Measurements from ENCODE around the gene KIF13A.
A peak's percentile ranks its signal among the peaks of the same experiment; 100 is the strongest.

Gene KIF13A

GRCh38 chr6:17886891-17887290 lies 100.5 kb downstream of the KIF13A start:
- H3K9me3 Mint-ChIP-seq = peaks cover 0 to 2% of the 10 kb centered on the region in 2 donors
- peaks cover 54% of the 10 kb centered on the region for H3K27me3 Mint-ChIP-seq
- DNase-seq (no peak), ATAC-seq (no peak)
- H3K4me3 Mint-ChIP-seq = no peak overlapping the region
- H3K4me1 Mint-ChIP-seq = peaks cover 27% of the 10 kb centered on the region
- no peak overlapping the region for H3K27ac Mint-ChIP-seq

DNA sequence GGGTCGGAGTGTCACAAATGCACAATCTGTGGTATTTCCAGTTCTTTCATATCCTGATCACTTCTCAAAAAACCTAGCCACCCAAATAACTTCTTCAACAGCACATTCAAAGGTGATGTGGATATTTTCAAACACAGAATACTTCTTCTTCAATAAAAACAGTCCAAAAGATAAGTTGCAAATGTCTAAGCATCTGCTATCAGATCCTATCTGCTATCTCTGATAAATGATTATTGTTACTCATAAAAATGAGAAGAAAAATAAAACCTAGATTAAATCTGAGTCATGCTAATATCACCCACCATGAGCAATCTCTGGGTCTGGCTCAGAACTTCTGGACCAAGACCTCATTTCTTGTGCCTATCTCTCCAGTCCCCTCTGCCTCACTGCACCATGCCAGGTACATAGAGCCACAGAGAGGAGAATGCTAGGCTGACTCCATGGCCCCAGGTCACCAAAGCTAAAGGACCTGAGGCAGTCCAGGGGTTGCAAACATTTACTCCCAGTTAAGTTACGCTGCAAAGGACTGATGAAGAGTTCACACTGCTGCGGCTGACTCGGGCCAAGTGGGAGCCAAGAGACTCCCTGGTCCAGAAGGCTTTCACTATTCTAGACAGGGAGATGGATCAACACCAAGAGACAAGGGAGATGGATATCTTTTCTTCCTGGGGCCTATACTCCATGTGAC lies 101.4 kb downstream of the KIF13A start:
- no peak overlapping the region for H3K4me3 Mint-ChIP-seq
- peaks cover 54% of the 10 kb centered on the region for H3K27me3 Mint-ChIP-seq
- H3K27ac Mint-ChIP-seq = no peak overlapping the region
- H3K4me1 Mint-ChIP-seq = peaks cover 27% of the 10 kb centered on the region
- no peaks in the 10 kb centered on the region for H3K9me3 Mint-ChIP-seq
- ATAC-seq (no peak), DNase-seq (no peak)

- peak; percentile 18 to 26 for DNase-seq
- Mint-ChIP-seq H3K27me3 (peaks cover 46% of the 10 kb centered on the region), H3K27ac (no peak overlapping the region), H3K9me3 (no peaks in the 10 kb centered on the region), H3K4me1 (peaks cover 27% of the 10 kb centered on the region), H3K4me3 (peak overlapping the region; percentile 53 to 63)
- peak; percentile 95 for ATAC-seq
Observed at GRCh38 chr6:17884498-17885478, 102.6 kb downstream of the KIF13A start.

DNA sequence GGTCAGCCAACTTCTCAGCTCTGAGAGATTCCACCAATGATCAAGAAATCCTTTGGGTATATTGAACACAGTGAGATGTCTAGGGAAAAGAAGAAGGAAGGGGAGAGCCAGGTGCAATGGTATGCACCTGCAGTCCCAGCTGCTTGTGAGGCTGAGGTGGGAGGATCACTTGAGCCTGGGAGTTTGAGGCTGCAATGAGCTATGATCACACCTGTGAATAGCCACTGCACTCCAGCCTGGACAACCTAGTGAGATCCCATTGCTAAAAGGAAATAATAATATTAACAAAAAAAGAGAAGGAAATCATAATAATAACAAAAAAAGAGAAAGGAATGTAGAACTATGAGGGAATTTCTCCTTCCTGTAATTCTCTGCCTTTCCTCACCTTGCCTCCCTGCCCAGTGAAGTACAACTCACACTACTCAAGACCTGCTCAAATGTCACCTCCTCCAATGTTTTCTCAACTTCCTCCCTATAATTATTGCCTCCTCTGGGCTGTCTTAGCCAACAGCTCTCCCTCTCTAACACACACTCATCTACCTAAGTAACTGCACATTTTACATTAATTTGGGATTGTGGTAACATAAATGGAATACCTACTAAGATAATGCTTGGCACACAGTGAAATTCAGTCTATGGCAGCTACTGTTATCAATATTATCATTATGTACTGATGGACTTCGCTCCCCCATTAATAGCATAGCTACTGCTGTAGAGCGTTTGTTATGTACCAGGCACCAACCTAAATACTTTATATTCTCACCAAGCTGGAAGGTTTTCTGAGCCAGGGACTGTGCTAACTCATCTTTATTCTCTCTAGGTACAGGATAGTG lies 103.6 kb downstream of the KIF13A start:
- H3K27me3 Mint-ChIP-seq = peaks cover 46% of the 10 kb centered on the region
- H3K4me1 Mint-ChIP-seq = peaks cover 27% of the 10 kb centered on the region
- no peak overlapping the region for H3K27ac Mint-ChIP-seq
- H3K9me3 Mint-ChIP-seq = no peaks in the 10 kb centered on the region
- no peak for ATAC-seq
- H3K4me3 Mint-ChIP-seq = peak overlapping the region; percentile 1 to 24
- DNase-seq = no peak

DNA sequence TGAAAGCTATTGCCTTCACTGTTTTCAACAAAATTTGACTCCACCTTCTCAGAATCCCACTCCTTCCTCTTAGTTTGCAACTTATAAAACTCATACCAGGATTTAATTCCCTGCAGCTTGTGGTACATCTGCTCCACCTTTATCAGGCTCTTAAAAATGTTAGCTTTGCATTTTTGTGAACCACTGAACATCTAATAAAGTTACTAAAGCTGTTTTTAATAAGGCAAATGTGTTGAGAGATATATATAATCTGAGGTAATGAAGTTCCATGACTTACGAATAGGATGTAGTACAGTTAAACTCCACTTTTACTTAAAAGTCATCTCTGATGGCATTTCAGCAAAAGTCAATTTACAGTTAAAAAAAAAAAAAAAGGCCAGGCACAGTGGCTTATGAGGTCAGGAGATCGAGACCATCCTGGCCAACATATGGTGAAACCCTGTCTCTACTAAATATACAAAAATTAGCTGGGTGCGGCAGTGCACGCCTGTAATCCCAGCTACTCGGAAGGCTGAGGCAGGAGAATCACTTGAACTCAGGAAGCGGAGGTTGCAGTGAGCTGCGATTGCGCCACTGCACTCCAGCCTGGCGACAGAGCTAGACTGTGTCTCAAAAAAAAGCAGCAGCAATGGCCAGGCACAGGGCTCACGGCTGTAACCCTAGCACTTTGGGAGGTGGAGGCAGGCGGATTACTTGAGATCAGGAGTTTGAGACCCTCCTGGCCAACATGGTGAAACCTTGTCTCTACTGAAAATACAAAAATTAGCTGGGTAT lies 106.2 kb downstream of the KIF13A start:
- Mint-ChIP-seq H3K9me3 (no peaks in the 10 kb centered on the region), H3K4me1 (peaks cover 27% of the 10 kb centered on the region), H3K27ac (no peak overlapping the region), H3K4me3 (no peak overlapping the region), H3K27me3 (peaks cover 52% of the 10 kb centered on the region)
- ATAC-seq = no peak
- DNase-seq = no peak

DNA sequence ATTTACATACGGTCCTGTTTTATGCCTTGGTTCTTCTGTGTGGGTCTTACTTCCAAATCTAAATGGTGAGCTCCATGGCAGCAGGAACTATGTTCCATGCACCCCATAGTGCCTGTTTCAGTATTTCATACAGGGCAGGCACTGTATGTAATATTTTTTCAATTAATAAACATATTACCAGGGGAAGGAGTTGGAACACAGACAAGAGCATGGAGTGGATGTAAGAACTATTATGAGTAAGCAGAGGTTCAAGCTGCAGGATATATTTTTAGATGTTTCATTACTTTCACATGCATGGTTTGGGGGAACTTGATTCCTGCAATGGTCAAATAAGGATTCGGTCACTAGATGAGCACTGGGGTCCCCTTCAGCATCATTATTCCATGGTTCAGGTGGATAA lies 108.3 kb downstream of the KIF13A start:
- H3K27ac Mint-ChIP-seq = no peak overlapping the region
- ATAC-seq (no peak), DNase-seq (no peak)
- H3K27me3 Mint-ChIP-seq = peaks cover 57% of the 10 kb centered on the region
- no peak overlapping the region for H3K4me3 Mint-ChIP-seq
- H3K4me1 Mint-ChIP-seq = peaks cover 8% of the 10 kb centered on the region
- no peaks in the 10 kb centered on the region for H3K9me3 Mint-ChIP-seq

DNA sequence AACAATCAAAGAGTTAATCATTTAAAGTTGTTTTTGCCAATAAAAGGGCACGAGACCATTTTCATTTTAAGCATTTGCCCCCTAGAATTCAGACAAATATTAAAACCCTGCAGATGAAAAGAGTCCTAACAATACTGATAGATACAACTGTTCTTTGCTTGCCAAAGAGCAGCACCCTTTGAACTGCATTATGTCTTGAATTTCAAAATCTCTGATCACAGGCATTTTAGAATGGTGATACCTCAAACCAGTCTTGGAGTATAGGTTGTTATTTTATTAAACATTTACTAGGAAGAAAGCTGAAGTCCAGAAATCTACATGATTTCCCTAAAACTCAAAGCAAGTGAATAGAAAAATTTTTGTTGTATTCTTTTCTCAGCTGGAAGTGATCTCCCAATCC lies 108.7 kb downstream of the KIF13A start:
- Mint-ChIP-seq H3K4me1 (peaks cover 4% of the 10 kb centered on the region), H3K9me3 (no peaks in the 10 kb centered on the region), H3K27ac (no peak overlapping the region), H3K27me3 (peaks cover 57% of the 10 kb centered on the region), H3K4me3 (no peak overlapping the region)
- ATAC-seq = no peak
- DNase-seq = no peak

DNA sequence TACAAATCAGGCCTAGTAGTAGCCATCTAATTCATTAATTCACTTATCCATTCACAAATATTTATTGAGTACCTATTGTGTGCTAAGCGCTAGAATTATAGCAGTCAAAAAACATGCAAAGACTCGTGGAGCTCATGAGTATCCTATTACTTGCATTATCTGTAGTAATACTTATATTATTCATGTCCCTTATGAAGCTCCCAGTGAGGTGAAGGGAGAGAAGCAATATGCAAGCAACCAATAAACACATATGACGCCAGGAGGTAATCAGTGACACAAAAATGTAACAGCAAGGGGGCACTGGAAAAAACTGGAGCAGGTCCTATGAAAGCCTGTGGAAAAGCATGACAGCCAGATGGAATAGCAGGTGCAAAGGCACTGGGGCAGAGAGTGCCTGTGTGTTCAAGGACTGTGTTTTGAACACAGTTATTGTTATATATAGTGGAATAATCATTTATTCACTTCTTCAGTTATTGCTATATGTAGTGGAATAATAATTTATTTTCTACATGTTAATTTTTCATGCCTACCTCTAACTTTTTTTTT lies 109.5 kb downstream of the KIF13A start:
- no peaks in the 10 kb centered on the region for H3K4me1 Mint-ChIP-seq
- H3K27ac Mint-ChIP-seq = no peak overlapping the region
- peaks cover 61% of the 10 kb centered on the region for H3K27me3 Mint-ChIP-seq
- no peak overlapping the region for H3K4me3 Mint-ChIP-seq
- DNase-seq = no peak
- no peaks in the 10 kb centered on the region for H3K9me3 Mint-ChIP-seq
- no peak for ATAC-seq

DNA sequence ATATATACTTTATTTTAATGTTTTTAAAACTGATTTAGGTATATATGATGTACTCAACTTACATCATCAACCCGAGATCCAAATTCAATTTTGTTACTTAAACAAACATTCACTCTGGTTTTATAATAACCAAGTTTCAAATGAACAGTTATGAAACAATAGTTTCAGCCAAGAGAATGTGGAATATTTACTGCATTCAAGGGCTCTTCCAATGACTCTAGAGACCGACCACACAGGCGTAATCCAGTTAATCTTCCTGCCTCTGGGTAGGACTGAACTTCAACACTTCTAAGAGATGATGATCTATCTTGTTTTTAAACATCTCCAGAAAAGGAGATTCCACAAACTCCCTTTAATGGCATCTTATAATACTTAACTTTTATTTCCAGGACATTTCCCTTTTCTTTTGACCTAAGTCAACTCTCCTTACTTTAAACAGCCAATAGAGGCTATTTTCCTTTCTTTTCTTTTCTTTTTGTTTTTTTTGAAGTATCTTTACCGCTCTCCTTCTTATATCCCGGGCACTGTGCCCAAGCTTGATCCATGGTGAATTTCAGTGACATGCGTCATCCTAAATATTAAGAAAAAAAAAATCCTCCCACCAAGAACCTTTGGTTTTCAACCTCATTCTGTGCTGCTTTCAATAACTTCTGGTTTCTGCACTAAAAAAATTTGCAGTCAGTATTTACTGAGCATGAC lies 110.1 kb downstream of the KIF13A start:
- peaks cover 64% of the 10 kb centered on the region for H3K27me3 Mint-ChIP-seq
- H3K4me3 Mint-ChIP-seq = no peak overlapping the region
- H3K9me3 Mint-ChIP-seq = no peaks in the 10 kb centered on the region
- H3K4me1 Mint-ChIP-seq = no peaks in the 10 kb centered on the region
- DNase-seq (no peak), ATAC-seq (no peak)
- no peak overlapping the region for H3K27ac Mint-ChIP-seq

- ATAC-seq (no peak), DNase-seq (no peak)
- H3K4me1 Mint-ChIP-seq = no peaks in the 10 kb centered on the region
- H3K4me3 Mint-ChIP-seq = no peak overlapping the region
- H3K9me3 Mint-ChIP-seq = no peaks in the 10 kb centered on the region
- H3K27me3 Mint-ChIP-seq = peaks cover 59% of the 10 kb centered on the region
- H3K27ac Mint-ChIP-seq = no peak overlapping the region
Observed at GRCh38 chr6:17874753-17875152, 112.7 kb downstream of the KIF13A start.

DNA sequence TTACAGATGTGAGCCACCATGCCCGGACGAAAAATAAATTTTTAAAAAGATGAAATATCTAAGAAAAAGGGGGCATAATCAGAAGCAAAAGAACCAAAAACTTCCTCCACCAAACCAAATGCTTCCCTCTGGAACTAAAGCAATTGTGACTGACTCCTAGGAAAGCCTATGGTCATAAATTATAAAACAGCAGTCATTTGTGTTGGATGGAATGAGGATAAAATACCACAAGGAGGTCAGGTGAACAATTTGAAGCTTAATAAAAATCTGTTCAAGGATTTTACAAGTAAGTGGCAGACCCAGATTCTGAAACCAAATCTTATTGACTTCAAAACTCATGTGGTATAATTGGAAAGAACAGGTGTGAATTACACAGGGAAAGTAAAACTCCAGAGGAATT lies 114.5 kb downstream of the KIF13A start:
- no peaks in the 10 kb centered on the region for H3K9me3 Mint-ChIP-seq
- no peaks in the 10 kb centered on the region for H3K4me1 Mint-ChIP-seq
- DNase-seq (no peak), ATAC-seq (no peak)
- H3K27me3 Mint-ChIP-seq = peaks cover 59% of the 10 kb centered on the region
- H3K27ac Mint-ChIP-seq = no peak overlapping the region
- no peak overlapping the region for H3K4me3 Mint-ChIP-seq

DNA sequence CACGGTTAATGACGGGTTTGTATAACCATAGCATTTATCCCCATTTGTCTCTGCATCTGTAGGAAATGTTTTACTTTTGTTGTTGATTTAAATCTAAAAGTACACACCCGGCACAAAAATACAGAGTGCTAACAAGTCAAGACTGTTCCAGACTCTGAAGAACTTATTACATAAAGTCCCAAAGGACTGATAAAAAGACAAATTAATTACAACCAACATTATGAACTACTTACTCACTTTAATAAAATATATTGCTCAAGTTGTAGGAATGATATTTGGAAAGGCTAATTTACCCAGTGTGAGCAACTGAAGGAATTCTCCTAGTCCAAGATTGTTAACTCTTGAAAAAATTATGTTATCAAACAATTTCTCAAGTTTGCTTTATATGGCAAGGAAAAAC lies 115.6 kb downstream of the KIF13A start:
- Mint-ChIP-seq H3K27me3 (peaks cover 51% of the 10 kb centered on the region), H3K27ac (no peak overlapping the region), H3K4me3 (no peak overlapping the region), H3K9me3 (no peaks in the 10 kb centered on the region), H3K4me1 (no peaks in the 10 kb centered on the region)
- no peak for DNase-seq
- no peak for ATAC-seq

GRCh38 chr6:17871189-17871519 lies 116.3 kb downstream of the KIF13A start:
- H3K4me3 Mint-ChIP-seq = no peak overlapping the region
- no peaks in the 10 kb centered on the region for H3K9me3 Mint-ChIP-seq
- no peak for DNase-seq
- ATAC-seq = no peak
- no peaks in the 10 kb centered on the region for H3K4me1 Mint-ChIP-seq
- no peak overlapping the region for H3K27ac Mint-ChIP-seq
- peaks cover 55% of the 10 kb centered on the region for H3K27me3 Mint-ChIP-seq
